ENCODE data around the gene ZNF605.
"Not testable (repeated sequence)": the region's sequence is repeated elsewhere in the genome, so short reads cannot be mapped to it uniquely, and the experiment has no call there.

ZNF605 gene

GRCh38 chr12:132904718-132905328 is 51.3 kb downstream of the ZNF605 start:
- DNase-seq = peak; percentile 94

- DNase-seq = no peak
Measured at GRCh38 chr12:132899033-132899432, 57.1 kb downstream of the ZNF605 start.

- DNase-seq = no peak
Measured at GRCh38 chr12:132888852-132889251, 67.3 kb downstream of the ZNF605 start.

- peak; percentile 90 for DNase-seq
Measured at GRCh38 chr12:132887513-132888351, 68.4 kb downstream of the ZNF605 start, which contains the start of gene CHFR. Gene CHFR, minus strand, starts transcription at chr12:132887605. Its CDS starts 277 bp downstream, at chr12:132887328.

GRCh38 chr12:132886529-132887477 is 69.3 kb downstream of the ZNF605 start:
- DNase-seq = no peak

- no peak for DNase-seq
Measured at GRCh38 chr12:132881818-132882217, 74.3 kb downstream of the ZNF605 start.

- not testable (repeated sequence) for DNase-seq
Measured at GRCh38 chr12:132874620-132875019, 81.5 kb downstream of the ZNF605 start.

GRCh38 chr12:132874175-132874574 is 81.9 kb downstream of the ZNF605 start:
- DNase-seq = no peak

- no peak for DNase-seq
Measured at GRCh38 chr12:132873724-132874123, 82.4 kb downstream of the ZNF605 start.

- DNase-seq = peak; percentile 32
Measured at GRCh38 chr12:132872975-132873421, 83.1 kb downstream of the ZNF605 start.

GRCh38 chr12:132872073-132872855 is 83.8 kb downstream of the ZNF605 start:
- no peak for DNase-seq

- DNase-seq = no peak
Measured at GRCh38 chr12:132869551-132869950, 86.6 kb downstream of the ZNF605 start.

Measured in activated T-cell treated with anti-CD3 and anti-CD28 coated beads, Interleukin-2, amount 50 U/mL, for 1 hour (primary cell).